Naive thymus-derived CD4-positive, alpha-beta T cell (primary cell): ENCODE measurements around the gene PRKAB2. TPM values are rescaled to one million over a fixed set of nuclear protein-coding genes. Genes with fewer than 3 reads are reported as not detected.
"Not testable (repeated sequence)": the region's sequence is repeated elsewhere in the genome, so short reads cannot be mapped to it uniquely, and the experiment has no call there.

Source experiments
- ATAC-seq: fragments of 150-1000 bp; cut with Tn5 transposase; 2 replicates; pipeline ENCODE4 v1.10.0; 2021; ENCODE audit warnings: mild to moderate bottlenecking, moderate library complexity
- CTCF ChIA-PET: fragments of 350-600 bp; sonication (Branson Sonifier 250); formaldehyde crosslinking; loops from one replicate; lab custom pipeline; 2021; ENCODE audit warnings: antibody characterized with exemption; lab: Charles Lee
- POLR2A ChIA-PET: fragments of 350-600 bp; sonication (Branson Sonifier 250); formaldehyde crosslinking; loops from one replicate; lab custom pipeline; 2021; ENCODE audit warnings: antibody characterized with exemption, inconsistent platforms; lab: Charles Lee
- DNase-seq, 9 donors: peaks; one replicate each; pipeline versions ENCODE4 v3.0.0 to v3.0.0-alpha.2; 2020 to 2022; ENCODE audit warnings: mixed read lengths in 1 of 9
- H3K27ac ChIP-seq: one replicate; pipeline ENCODE4 v1.7.0; 2013; ENCODE audit warnings: mild to moderate bottlenecking, low read depth, low read length, moderate library complexity
- H3K27me3 ChIP-seq, 2 donors: one replicate each; pipeline ENCODE4 v1.7.0; 2013; ENCODE audit warnings: low read length in 2 of 2, mild to moderate bottlenecking in 2 of 2, moderate library complexity in 2 of 2; ENCODE audit not compliant: control insufficient read depth in 2 of 2, insufficient read depth in 2 of 2
- H3K36me3 ChIP-seq, 3 experiments: 1 replicate in 2 of 3; 2 replicates in 1 of 3; pipeline ENCODE4 v1.7.0; 2013; ENCODE audit warnings: low read length in 3 of 3, mild to moderate bottlenecking in 3 of 3, moderate library complexity in 1 of 3; ENCODE audit not compliant: insufficient read depth in 3 of 3, control insufficient read depth in 2 of 3
- H3K4me1 ChIP-seq, 2 donors: one replicate each; pipeline ENCODE4 v1.7.0; 2013; ENCODE audit warnings: low read length in 2 of 2, mild to moderate bottlenecking in 2 of 2, moderate library complexity in 1 of 2; ENCODE audit not compliant: control insufficient read depth in 2 of 2, insufficient read depth in 2 of 2
- H3K4me3 ChIP-seq: 2 replicates; pipeline ENCODE4 v1.7.0; 2013; ENCODE audit warnings: mild to moderate bottlenecking, low read length
- H3K9me3 ChIP-seq, 3 experiments: 1 replicate in 2 of 3; 2 replicates in 1 of 3; pipeline ENCODE4 v1.7.0; 2013; ENCODE audit warnings: low read length in 3 of 3; ENCODE audit not compliant: control insufficient read depth in 2 of 3
- H3K27ac Mint-ChIP-seq, 9 donors: one replicate each; pipeline ENCODE4 v1.8.0; 2020 to 2022; ENCODE audit warnings: mixed read lengths in 9 of 9, mild to moderate bottlenecking in 8 of 9, moderate library complexity in 5 of 9, inconsistent platforms in 2 of 9
- H3K27me3 Mint-ChIP-seq, 5 donors: one replicate each; pipeline ENCODE4 v1.8.0; 2021 to 2022; ENCODE audit warnings: mixed read lengths in 5 of 5, mild to moderate bottlenecking in 1 of 5
- H3K36me3 Mint-ChIP-seq, 5 donors: one replicate each; pipeline ENCODE4 v1.8.0; 2020 to 2022; ENCODE audit warnings: mixed read lengths in 5 of 5, mild to moderate bottlenecking in 3 of 5, inconsistent platforms in 1 of 5
- H3K4me1 Mint-ChIP-seq, 7 donors: one replicate each; pipeline ENCODE4 v1.8.0; 2020 to 2022; ENCODE audit warnings: mixed read lengths in 7 of 7, mild to moderate bottlenecking in 3 of 7, inconsistent platforms in 1 of 7
- H3K4me3 Mint-ChIP-seq, 10 donors: one replicate each; pipeline ENCODE4 v1.8.0; 2020 to 2022; ENCODE audit warnings: mild to moderate bottlenecking in 10 of 10, mixed read lengths in 10 of 10, moderate library complexity in 6 of 10, inconsistent platforms in 2 of 10
- H3K9me3 Mint-ChIP-seq, 11 donors: one replicate each; pipeline ENCODE4 v1.8.0; 2020 to 2022; ENCODE audit warnings: mixed read lengths in 11 of 11, mild to moderate bottlenecking in 4 of 11, inconsistent platforms in 1 of 11, moderate library complexity in 1 of 11
- intact Hi-C, 2 donors: fragments of 100-400 bp; cut with micrococcal nuclease; formaldehyde crosslinking; loops; one replicate each; pipeline ENCODE4 v1.15.1; 2023
- polyA plus RNA-seq, 2 donors: library from polyadenylated mRNA; unstranded; fragments of 300-500 nt; fragmentation: Illumina TruSeq; gene quantifications; one replicate each; pipeline ENCODE4 v1.2.3, GENCODE V29; 2021
- total RNA-seq, 6 experiments: library from RNA in 5 of 6; stranded (reverse) in 5 of 6; gene quantifications; 1 replicate in 5 of 6; 2 replicates in 1 of 6; pipeline ENCODE4 v1.2.3 and lab custom pipeline; 2021 to 2026

The PRKAB2 gene
- total and polyA plus RNA-seq, 7 experiments from 2014 or later, result 2.4 to 26.9 (median 10.2) TPM

GRCh38 chr1:147115496-147115895 is 56.8 kb downstream of the PRKAB2 start:
- DNase-seq, result no peak
- Histone ChIP-seq H3K4me3 (no peak overlapping the region), H3K27ac (no peak overlapping the region), H3K9me3 (no peaks in the 10 kb centered on the region), H3K36me3 (no peaks in the 10 kb centered on the region), H3K27me3 (no peaks in the 10 kb centered on the region), H3K4me1 (no peaks in the 10 kb centered on the region)
- ATAC-seq, result no peak
- POLR2A ChIA-PET, result no interaction called here
- intact Hi-C loops, result no loop called here
- CTCF ChIA-PET, result no interaction called here
- Mint-ChIP-seq H3K9me3 (no peaks in the 10 kb centered on the region), H3K36me3 (no peaks in the 10 kb centered on the region), H3K27me3 (peaks cover 6 to 33% (median 12%) of the 10 kb centered on the region in 5 donors), H3K4me3 (no peak overlapping the region), H3K4me1 (no peaks in the 10 kb centered on the region), H3K27ac (no peak overlapping the region)

GRCh38 chr1:147115079-147115478 is 57.2 kb downstream of the PRKAB2 start:
- H3K9me3 Mint-ChIP-seq, result not testable (repeated sequence)

GRCh38 chr1:147114353-147114752 is 57.9 kb downstream of the PRKAB2 start:
- DNase-seq, H3K36me3 ChIP-seq, H3K4me1 ChIP-seq, H3K9me3 Mint-ChIP-seq, CTCF ChIA-PET, ATAC-seq, H3K27me3 ChIP-seq, H3K27ac ChIP-seq, H3K9me3 ChIP-seq, H3K27ac Mint-ChIP-seq, H3K36me3 Mint-ChIP-seq, H3K4me1 Mint-ChIP-seq, H3K4me3 ChIP-seq, POLR2A ChIA-PET, intact Hi-C loops, H3K4me3 Mint-ChIP-seq: not testable (repeated sequence)
- H3K27me3 Mint-ChIP-seq, result peaks cover 9 to 39% (median 13%) of the 10 kb centered on the region in 5 donors

More at GRCh38 chr1:147115079-147115478, 57.2 kb downstream of the PRKAB2 start:
- H3K36me3 Mint-ChIP-seq, H3K4me1 ChIP-seq, H3K27ac ChIP-seq, ATAC-seq, POLR2A ChIA-PET, DNase-seq, H3K4me3 ChIP-seq, H3K4me1 Mint-ChIP-seq, H3K36me3 ChIP-seq, H3K27me3 ChIP-seq, H3K27ac Mint-ChIP-seq, H3K9me3 ChIP-seq, H3K4me3 Mint-ChIP-seq, CTCF ChIA-PET, intact Hi-C loops: not testable (repeated sequence)
- H3K27me3 Mint-ChIP-seq, result peaks cover 7 to 35% (median 12%) of the 10 kb centered on the region in 5 donors

GRCh38 chr1:147111381-147112130 is 60.7 kb downstream of the PRKAB2 start:
- H3K27ac Mint-ChIP-seq, result no peak overlapping the region
- Histone ChIP-seq H3K9me3 (no peaks in the 10 kb centered on the region), H3K36me3 (no peaks in the 10 kb centered on the region), H3K27me3 (no peaks in the 10 kb centered on the region), H3K4me1 (no peaks in the 10 kb centered on the region), H3K27ac (no peak overlapping the region), H3K4me3 (no peak overlapping the region)
- DNase-seq, result no peak
- H3K27me3 Mint-ChIP-seq, result peaks cover 5 to 29% (median 20%) of the 10 kb centered on the region in 5 donors
- intact Hi-C loops, result no loop called here
- H3K4me3 Mint-ChIP-seq, result no peak overlapping the region
- ATAC-seq, result no peak
- CTCF ChIA-PET, result interaction anchor here (0.8 kb wide), 1 partner anchor 132 kb away, joined by 4 read pairs; no protein-coding TSS in a partner anchor
- H3K9me3 Mint-ChIP-seq, result no peaks in the 10 kb centered on the region
- POLR2A ChIA-PET, result interaction anchor here (0.7 kb wide), 1 partner anchor 132 kb away, joined by 4 read pairs; no protein-coding TSS in a partner anchor
- no peaks in the 10 kb centered on the region for H3K36me3 Mint-ChIP-seq
- no peaks in the 10 kb centered on the region for H3K4me1 Mint-ChIP-seq

GRCh38 chr1:147110872-147111271 is 61.4 kb downstream of the PRKAB2 start:
- DNase-seq, result no peak
- no peaks in the 10 kb centered on the region for H3K9me3 ChIP-seq
- Mint-ChIP-seq H3K36me3 (no peaks in the 10 kb centered on the region), H3K4me1 (no peaks in the 10 kb centered on the region), H3K27me3 (peaks cover 10 to 29% (median 20%) of the 10 kb centered on the region in 5 donors), H3K4me3 (no peak overlapping the region), H3K9me3 (no peaks in the 10 kb centered on the region), H3K27ac (no peak overlapping the region)
- ATAC-seq, result no peak
- no peaks in the 10 kb centered on the region for H3K27me3 ChIP-seq
- H3K4me3 ChIP-seq, result no peak overlapping the region
- no peaks in the 10 kb centered on the region for H3K4me1 ChIP-seq
- ChIA-PET CTCF (no interaction called here), POLR2A (no interaction called here)
- H3K27ac ChIP-seq, result no peak overlapping the region
- intact Hi-C loops, result no loop called here
- no peaks in the 10 kb centered on the region for H3K36me3 ChIP-seq

- no peak for ATAC-seq
- Histone ChIP-seq H3K27ac (no peak overlapping the region), H3K4me3 (no peak overlapping the region), H3K9me3 (no peaks in the 10 kb centered on the region), H3K4me1 (no peaks in the 10 kb centered on the region), H3K27me3 (no peaks in the 10 kb centered on the region), H3K36me3 (no peaks in the 10 kb centered on the region)
- Mint-ChIP-seq H3K27me3 (peaks cover 13 to 29% (median 20%) of the 10 kb centered on the region in 5 donors), H3K4me3 (no peak overlapping the region), H3K27ac (no peak overlapping the region), H3K4me1 (no peaks in the 10 kb centered on the region), H3K9me3 (no peaks in the 10 kb centered on the region), H3K36me3 (no peaks in the 10 kb centered on the region)
- POLR2A ChIA-PET, result no interaction called here
- intact Hi-C loops, result no loop called here
- CTCF ChIA-PET, result no interaction called here
- DNase-seq, result no peak
Measured at GRCh38 chr1:147110434-147110833, 61.8 kb downstream of the PRKAB2 start.

GRCh38 chr1:147109762-147110161 is 62.5 kb downstream of the PRKAB2 start:
- Histone ChIP-seq H3K36me3 (no peaks in the 10 kb centered on the region), H3K4me3 (no peak overlapping the region), H3K9me3 (no peaks in the 10 kb centered on the region), H3K27ac (no peak overlapping the region), H3K4me1 (no peaks in the 10 kb centered on the region), H3K27me3 (no peaks in the 10 kb centered on the region)
- ATAC-seq (no peak), DNase-seq (no peak)
- Mint-ChIP-seq H3K4me3 (no peak overlapping the region), H3K9me3 (no peaks in the 10 kb centered on the region), H3K27ac (no peak overlapping the region), H3K27me3 (peaks cover 13 to 29% (median 20%) of the 10 kb centered on the region in 5 donors), H3K4me1 (no peaks in the 10 kb centered on the region), H3K36me3 (no peaks in the 10 kb centered on the region)
- ChIA-PET CTCF (no interaction called here), POLR2A (no interaction called here)
- intact Hi-C loops, result no loop called here
